OCI-LY1 (cell line): ENCODE results near the gene FBXW11.

Experiments used
- EZH2 ChIP-seq: fragments of 200-600 bp; sonication (generic), shearing (Covaris generic); IDR thresholded peaks from 2 replicates; pipeline ENCODE4 v1.8.0; 2017; ENCODE audit warnings: borderline replicate concordance, mixed run types, mild to moderate bottlenecking, antibody characterized with exemption, low read length, moderate library complexity, mixed read lengths
- TF ChIP-seq, protein P1 (sequence below): fragments of 200-600 bp; sonication (generic), shearing (Covaris generic); IDR thresholded peaks from 2 replicates; pipeline ENCODE4 v1.5.1; 2017; ENCODE audit warnings: mild to moderate bottlenecking, antibody characterized with exemption, low read length, moderate library complexity, mixed read lengths

DNA sequence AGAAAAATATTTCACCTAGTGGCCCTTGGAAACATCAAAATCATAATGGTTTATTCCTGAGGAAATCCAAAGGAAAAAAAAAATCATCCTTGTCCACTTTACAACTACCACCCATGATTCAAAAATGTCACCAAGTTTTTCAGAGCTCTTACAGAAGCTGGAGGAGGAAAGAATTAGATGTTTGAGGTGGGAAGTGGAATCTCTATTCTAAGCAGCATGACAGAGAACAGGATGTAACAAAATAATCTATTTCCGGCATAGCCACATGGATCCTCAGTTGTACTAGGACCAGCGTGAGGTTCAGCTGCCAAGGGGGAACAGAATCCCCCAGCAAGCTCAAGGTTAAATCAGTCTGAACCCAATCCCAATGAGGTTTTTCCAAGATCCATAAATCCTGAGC is 40.2 kb downstream of the FBXW11 start:
- TF ChIP-seq, protein P1, sequence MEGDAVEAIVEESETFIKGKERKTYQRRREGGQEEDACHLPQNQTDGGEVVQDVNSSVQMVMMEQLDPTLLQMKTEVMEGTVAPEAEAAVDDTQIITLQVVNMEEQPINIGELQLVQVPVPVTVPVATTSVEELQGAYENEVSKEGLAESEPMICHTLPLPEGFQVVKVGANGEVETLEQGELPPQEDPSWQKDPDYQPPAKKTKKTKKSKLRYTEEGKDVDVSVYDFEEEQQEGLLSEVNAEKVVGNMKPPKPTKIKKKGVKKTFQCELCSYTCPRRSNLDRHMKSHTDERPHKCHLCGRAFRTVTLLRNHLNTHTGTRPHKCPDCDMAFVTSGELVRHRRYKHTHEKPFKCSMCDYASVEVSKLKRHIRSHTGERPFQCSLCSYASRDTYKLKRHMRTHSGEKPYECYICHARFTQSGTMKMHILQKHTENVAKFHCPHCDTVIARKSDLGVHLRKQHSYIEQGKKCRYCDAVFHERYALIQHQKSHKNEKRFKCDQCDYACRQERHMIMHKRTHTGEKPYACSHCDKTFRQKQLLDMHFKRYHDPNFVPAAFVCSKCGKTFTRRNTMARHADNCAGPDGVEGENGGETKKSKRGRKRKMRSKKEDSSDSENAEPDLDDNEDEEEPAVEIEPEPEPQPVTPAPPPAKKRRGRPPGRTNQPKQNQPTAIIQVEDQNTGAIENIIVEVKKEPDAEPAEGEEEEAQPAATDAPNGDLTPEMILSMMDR, result no peak
- TF ChIP-seq EZH2, result no peak
